Neural progenitor cell (in vitro differentiated cells): ENCODE measurements around the gene ABHD1. TPM values are rescaled to one million over a fixed set of nuclear protein-coding genes. Genes with fewer than 3 reads are reported as not detected.
"Not testable (repeated sequence)": the region's sequence is repeated elsewhere in the genome, so short reads cannot be mapped to it uniquely, and the experiment has no call there.

Experiments used
- DNase-seq: peaks from one replicate; pipeline ENCODE4 v3.0.0-alpha.2; 2016; ENCODE audit warnings: low spot score
- H2AFZ ChIP-seq: fragments of 200-600 bp; sonication (generic); replicated peaks from 2 replicates; pipeline ENCODE4 v1.6.1; 2016; ENCODE audit warnings: antibody characterized with exemption
- H3F3A ChIP-seq: fragments of 200-600 bp; sonication (generic); 2 replicates; pipeline ENCODE4 v1.6.1; 2016; ENCODE audit warnings: antibody characterized with exemption, low read depth
- H3K27ac ChIP-seq: fragments of 200-600 bp; sonication (generic); 2 replicates; pipeline ENCODE4 v1.5.1; 2016; ENCODE audit warnings: mild to moderate bottlenecking
- H3K27me3 ChIP-seq: fragments of 200-600 bp; sonication (generic); 2 replicates; pipeline ENCODE4 v1.6.1; 2016; ENCODE audit warnings: mild to moderate bottlenecking, moderate library complexity
- H3K36me3 ChIP-seq: fragments of 200-600 bp; sonication (generic); 2 replicates; pipeline ENCODE4 v1.5.1; 2016
- H3K4me1 ChIP-seq: fragments of 200-600 bp; sonication (generic); 2 replicates; pipeline ENCODE4 v1.6.1; 2016; ENCODE audit warnings: mixed run types
- H3K4me2 ChIP-seq: fragments of 200-600 bp; sonication (generic); 2 replicates; pipeline ENCODE4 v1.6.1; 2016
- H3K4me3 ChIP-seq: fragments of 200-600 bp; sonication (generic); 2 replicates; pipeline ENCODE4 v1.5.1; 2016
- H3K79me2 ChIP-seq: fragments of 200-600 bp; sonication (generic); 2 replicates; pipeline ENCODE4 v1.6.1; 2016; ENCODE audit warnings: low read depth
- H3K9ac ChIP-seq: fragments of 200-600 bp; sonication (generic); 2 replicates; pipeline ENCODE4 v1.6.1; 2016
- H3K9me3 ChIP-seq: fragments of 200-600 bp; sonication (generic); 2 replicates; pipeline ENCODE4 v1.5.1; 2016; ENCODE audit warnings: low read depth
- H4K20me1 ChIP-seq: fragments of 200-600 bp; sonication (generic); 2 replicates; pipeline ENCODE4 v1.6.1; 2016; ENCODE audit warnings: low read depth
- H3K27ac Mint-ChIP-seq: 3 replicates; pipeline ENCODE4 v1.8.0; 2021; ENCODE audit warnings: mixed read lengths
- H3K27me3 Mint-ChIP-seq: 2 replicates; pipeline ENCODE4 v1.8.0; 2022; ENCODE audit warnings: low read depth, mild to moderate bottlenecking, inconsistent platforms, moderate library complexity, mixed read lengths; ENCODE audit not compliant: insufficient read depth
- H3K36me3 Mint-ChIP-seq: 3 replicates; pipeline ENCODE4 v1.8.0; 2021; ENCODE audit warnings: mixed read lengths
- H3K4me1 Mint-ChIP-seq: 3 replicates; pipeline ENCODE4 v1.8.0; 2021; ENCODE audit warnings: mixed read lengths
- H3K4me3 Mint-ChIP-seq: 3 replicates; pipeline ENCODE4 v1.8.0; 2021; ENCODE audit warnings: mild to moderate bottlenecking, moderate library complexity, mixed read lengths
- H3K9me3 Mint-ChIP-seq: 3 replicates; pipeline ENCODE4 v1.8.0; 2020; ENCODE audit warnings: mixed read lengths
- EZH2 ChIP-seq: fragments of 200-600 bp; sonication (generic); IDR thresholded peaks from 2 replicates; pipeline ENCODE4 v1.6.1; 2017; ENCODE audit warnings: antibody characterized with exemption, mild to moderate bottlenecking, moderate library complexity
- EZH2phosphoT487 ChIP-seq: fragments of 200-600 bp; sonication (generic); IDR thresholded peaks from 2 replicates; pipeline ENCODE4 v1.6.1; 2017; ENCODE audit warnings: antibody characterized with exemption
- total RNA-seq: library from RNA; depleted of rRNA; stranded (reverse); fragments of >200 nt; gene quantifications from 2 replicates; pipeline ENCODE4 v1.2.3, GENCODE V29; 2015; ENCODE audit warnings: low replicate concordance
- TF ChIP-seq, protein P1 (sequence below): fragments of 200-600 bp; sonication (generic); IDR thresholded peaks from 2 replicates; pipeline ENCODE4 v1.5.1; 2017; ENCODE audit warnings: antibody characterized with exemption, mild to moderate bottlenecking

Gene ABHD1
- total RNA-seq, 1 donor from 2014 or later: 0.65 TPM

DNA sequence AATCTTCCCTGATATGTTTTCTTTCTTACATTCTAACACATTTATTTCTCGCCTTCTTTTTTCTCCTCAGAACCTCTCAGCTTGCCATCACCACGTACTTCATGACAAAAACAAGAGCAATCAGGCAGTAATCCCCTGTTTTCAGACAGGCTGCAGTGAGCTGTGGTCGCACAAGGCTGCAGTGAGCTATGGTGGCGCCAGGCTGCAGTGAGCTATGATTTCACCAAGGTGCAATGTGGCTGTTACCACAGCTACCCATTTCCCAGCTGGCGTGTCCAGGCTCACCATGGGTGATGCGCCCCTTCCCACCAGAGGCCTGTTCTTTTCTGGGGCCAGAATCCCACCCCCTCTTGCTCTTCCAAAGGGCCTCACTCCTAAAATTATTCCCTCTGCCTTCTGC lies 51.0 kb downstream of the ABHD1 start:
- peaks cover 2% of the 10 kb centered on the region for H3K27me3 Mint-ChIP-seq

GRCh38 chr2:27175330-27175729 lies 51.7 kb downstream of the ABHD1 start:
- H3K36me3 ChIP-seq: no peaks in the 10 kb centered on the region
- H2AFZ ChIP-seq: peak overlapping the region; percentile 78
- Mint-ChIP-seq H3K4me1 (peaks cover 3% of the 10 kb centered on the region), H3K27me3 (no peaks in the 10 kb centered on the region), H3K4me3 (no peak overlapping the region), H3K27ac (no peak overlapping the region), H3K36me3 (no peaks in the 10 kb centered on the region), H3K9me3 (no peaks in the 10 kb centered on the region)
- no peaks in the 10 kb centered on the region for H3K4me1 ChIP-seq
- H3K27ac ChIP-seq: no peak overlapping the region
- H4K20me1 ChIP-seq: no peaks in the 10 kb centered on the region
- no peak overlapping the region for H3K4me2 ChIP-seq
- H3K79me2 ChIP-seq: no peaks in the 10 kb centered on the region
- H3K4me3 ChIP-seq: no peak overlapping the region
- no peaks in the 10 kb centered on the region for H3K9me3 ChIP-seq
- no peaks in the 10 kb centered on the region for H3F3A ChIP-seq
- no peak overlapping the region for H3K9ac ChIP-seq
- no peak for DNase-seq
- TF ChIP-seq, protein P1, sequence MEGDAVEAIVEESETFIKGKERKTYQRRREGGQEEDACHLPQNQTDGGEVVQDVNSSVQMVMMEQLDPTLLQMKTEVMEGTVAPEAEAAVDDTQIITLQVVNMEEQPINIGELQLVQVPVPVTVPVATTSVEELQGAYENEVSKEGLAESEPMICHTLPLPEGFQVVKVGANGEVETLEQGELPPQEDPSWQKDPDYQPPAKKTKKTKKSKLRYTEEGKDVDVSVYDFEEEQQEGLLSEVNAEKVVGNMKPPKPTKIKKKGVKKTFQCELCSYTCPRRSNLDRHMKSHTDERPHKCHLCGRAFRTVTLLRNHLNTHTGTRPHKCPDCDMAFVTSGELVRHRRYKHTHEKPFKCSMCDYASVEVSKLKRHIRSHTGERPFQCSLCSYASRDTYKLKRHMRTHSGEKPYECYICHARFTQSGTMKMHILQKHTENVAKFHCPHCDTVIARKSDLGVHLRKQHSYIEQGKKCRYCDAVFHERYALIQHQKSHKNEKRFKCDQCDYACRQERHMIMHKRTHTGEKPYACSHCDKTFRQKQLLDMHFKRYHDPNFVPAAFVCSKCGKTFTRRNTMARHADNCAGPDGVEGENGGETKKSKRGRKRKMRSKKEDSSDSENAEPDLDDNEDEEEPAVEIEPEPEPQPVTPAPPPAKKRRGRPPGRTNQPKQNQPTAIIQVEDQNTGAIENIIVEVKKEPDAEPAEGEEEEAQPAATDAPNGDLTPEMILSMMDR: no peak
- TF ChIP-seq EZH2phosphoT487: no peak
- no peak for TF ChIP-seq EZH2
- peaks cover 16% of the 10 kb centered on the region for H3K27me3 ChIP-seq

More for the DNA sequence above, 51.0 kb downstream of the ABHD1 start:
- Histone ChIP-seq H2AFZ (peak overlapping the region; percentile 78), H3K27me3 (peaks cover 19% of the 10 kb centered on the region), H3K27ac (no peak overlapping the region), H4K20me1 (no peaks in the 10 kb centered on the region), H3K9me3 (no peaks in the 10 kb centered on the region), H3K4me2 (no peak overlapping the region), H3F3A (no peaks in the 10 kb centered on the region), H3K4me1 (no peaks in the 10 kb centered on the region), H3K4me3 (no peak overlapping the region), H3K9ac (no peak overlapping the region), H3K36me3 (no peaks in the 10 kb centered on the region), H3K79me2 (no peaks in the 10 kb centered on the region)
- H3K27ac Mint-ChIP-seq: no peak overlapping the region
- H3K36me3 Mint-ChIP-seq: no peaks in the 10 kb centered on the region
- DNase-seq: peak; percentile 16
- TF ChIP-seq EZH2 (no peak), EZH2phosphoT487 (no peak)
- TF ChIP-seq, protein P1: no peak
- H3K9me3 Mint-ChIP-seq: no peaks in the 10 kb centered on the region
- H3K4me3 Mint-ChIP-seq: no peak overlapping the region
- H3K4me1 Mint-ChIP-seq: peaks cover 3% of the 10 kb centered on the region

GRCh38 chr2:27175781-27176180 lies 52.2 kb downstream of the ABHD1 start:
- H3K36me3 Mint-ChIP-seq, H3K9ac ChIP-seq, H3K36me3 ChIP-seq, DNase-seq, H3K9me3 Mint-ChIP-seq, H3K4me3 Mint-ChIP-seq, H3K4me1 ChIP-seq, H3K4me2 ChIP-seq, H3K79me2 ChIP-seq, H3K4me1 Mint-ChIP-seq, H3K27ac Mint-ChIP-seq, H3K4me3 ChIP-seq, H3K27ac ChIP-seq, H2AFZ ChIP-seq, H4K20me1 ChIP-seq, H3F3A ChIP-seq, H3K27me3 Mint-ChIP-seq, H3K9me3 ChIP-seq: not testable (repeated sequence)
- peaks cover 11% of the 10 kb centered on the region for H3K27me3 ChIP-seq

DNA sequence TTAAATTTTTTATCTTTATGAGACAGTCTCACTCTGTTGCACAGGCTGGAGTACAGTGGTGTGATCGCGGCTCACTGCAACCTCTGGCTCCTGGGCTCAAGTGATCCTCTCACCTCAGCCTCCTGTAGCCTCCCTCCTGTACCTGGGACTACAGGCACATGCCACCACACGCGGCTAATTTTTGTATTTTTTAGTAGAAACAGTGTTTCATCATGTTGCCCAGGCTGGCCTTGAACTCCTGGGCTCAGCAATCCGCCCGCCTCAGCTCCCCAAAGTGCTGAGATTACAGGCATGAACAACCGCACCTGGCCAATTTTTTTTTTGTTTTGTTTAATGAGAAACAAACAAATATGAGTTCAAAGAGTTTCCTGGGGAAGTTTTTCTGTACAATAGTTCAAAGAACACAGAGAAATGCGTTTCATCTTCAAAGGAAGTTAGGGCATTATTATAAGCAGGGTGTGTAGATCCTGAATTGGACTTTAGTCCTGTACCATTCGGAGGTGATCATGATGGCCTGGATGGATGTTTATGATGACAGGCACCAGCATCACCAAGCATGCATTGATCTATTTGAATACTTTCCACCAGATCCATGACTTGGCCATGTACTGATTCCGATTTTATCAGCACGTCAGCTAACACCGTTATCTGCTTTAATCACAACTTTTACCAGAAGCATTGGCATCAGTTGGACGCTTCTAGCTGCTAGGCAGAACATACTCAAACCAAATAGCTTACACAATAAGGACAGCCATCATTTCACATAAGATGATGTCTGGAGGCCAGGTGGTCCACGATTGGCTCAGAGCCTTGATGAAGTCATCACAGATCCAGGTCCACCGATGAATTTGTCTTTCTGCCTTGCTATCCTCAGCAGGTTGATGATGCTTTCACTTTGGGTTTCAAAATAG lies 54.1 kb downstream of the ABHD1 start:
- Histone ChIP-seq H4K20me1 (no peaks in the 10 kb centered on the region), H3K27ac (no peak overlapping the region), H3K4me3 (no peak overlapping the region), H3K4me2 (no peak overlapping the region), H3K36me3 (no peaks in the 10 kb centered on the region), H3K79me2 (no peaks in the 10 kb centered on the region), H3K27me3 (peaks cover 9% of the 10 kb centered on the region), H3K9me3 (no peaks in the 10 kb centered on the region), H2AFZ (no peak overlapping the region), H3K4me1 (no peaks in the 10 kb centered on the region), H3K9ac (no peak overlapping the region), H3F3A (no peaks in the 10 kb centered on the region)
- no peak for TF ChIP-seq EZH2phosphoT487
- TF ChIP-seq, protein P1: no peak
- no peak for TF ChIP-seq EZH2
- no peak overlapping the region for H3K27ac Mint-ChIP-seq
- H3K9me3 Mint-ChIP-seq: no peaks in the 10 kb centered on the region
- H3K27me3 Mint-ChIP-seq: no peaks in the 10 kb centered on the region
- H3K4me3 Mint-ChIP-seq: no peak overlapping the region
- H3K4me1 Mint-ChIP-seq: peaks cover 3% of the 10 kb centered on the region
- no peaks in the 10 kb centered on the region for H3K36me3 Mint-ChIP-seq
- no peak for DNase-seq
